ENCODE measurements around the gene EHBP1.

The EHBP1 gene

DNA sequence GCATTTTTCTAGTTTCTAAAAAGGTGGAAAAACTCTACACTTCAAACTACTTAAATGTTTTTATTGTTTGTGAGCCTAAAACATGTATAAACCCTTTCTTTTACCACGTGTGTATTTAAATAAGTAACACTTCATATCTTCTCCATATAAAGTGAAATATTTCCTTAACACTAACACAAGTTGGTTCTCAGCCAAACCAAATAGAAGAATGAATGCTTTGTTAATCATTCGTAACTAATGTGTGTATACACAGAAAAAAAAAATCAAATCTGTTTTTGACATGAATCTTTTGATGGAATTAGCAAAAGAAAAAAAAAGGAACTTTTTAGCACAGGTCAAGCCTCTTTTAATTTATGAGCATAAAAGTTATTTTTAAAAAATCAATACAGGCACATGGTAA is 89.3 kb downstream of the EHBP1 start:
- TF ChIP-seq YY1 (IDR thresholded peaks at IDR 0.05; ENCODE audit: insufficient read depth, insufficient read length) = no peak
- no peak for TF ChIP-seq SUZ12 (IDR thresholded peaks at IDR 0.05; ENCODE audit: extremely low read depth, insufficient read depth, insufficient read length)
- TF ChIP-seq ZNF274 (IDR thresholded peaks at IDR 0.05; ENCODE audit: low read depth, low read length) = no peak
- no peak for DNase-seq (ENCODE audit: low read depth, low spot score)
- Histone ChIP-seq H3K4me1 (ENCODE audit: insufficient read depth, insufficient read length) (no peaks in the 10 kb centered on the region), H3K4me3 (ENCODE audit: insufficient read length, low read depth) (no peak overlapping the region), H3K9ac (ENCODE audit: insufficient read length, low read depth) (no peak overlapping the region), H3K27me3 (ENCODE audit: insufficient read depth, insufficient read length) (no peaks in the 10 kb centered on the region), H3K9me3 (ENCODE audit: insufficient read depth, low read length) (no peaks in the 10 kb centered on the region), H3K36me3 (ENCODE audit: insufficient read depth, insufficient read length, low read length) (no peaks in the 10 kb centered on the region)

DNA sequence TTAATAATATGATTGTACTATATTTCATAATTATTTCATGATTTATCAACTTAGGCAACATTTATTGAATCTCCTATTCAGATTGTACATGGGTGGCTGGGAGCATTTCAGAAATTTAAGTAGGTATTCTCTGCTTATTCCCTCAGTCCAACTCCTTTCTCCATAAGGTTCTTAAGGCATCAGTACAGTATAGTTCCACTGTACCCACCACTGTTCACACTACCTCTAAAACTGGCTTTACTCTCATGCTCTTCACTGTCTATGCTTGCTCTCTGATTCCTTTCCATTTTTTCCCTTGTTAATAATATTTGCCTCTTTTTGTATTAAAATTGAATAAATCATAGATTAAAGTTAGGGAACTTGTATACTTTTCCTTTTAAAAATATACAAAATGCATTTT is 89.8 kb downstream of the EHBP1 start:
- no peaks in the 10 kb centered on the region for H3K9me3 ChIP-seq (ENCODE audit: insufficient read depth, low read length)
- no peak overlapping the region for H3K4me3 ChIP-seq (ENCODE audit: insufficient read length, low read depth)
- no peaks in the 10 kb centered on the region for H3K27me3 ChIP-seq (ENCODE audit: insufficient read depth, insufficient read length)
- H3K9ac ChIP-seq (ENCODE audit: insufficient read length, low read depth) = no peak overlapping the region
- no peak for DNase-seq (ENCODE audit: low read depth, low spot score)
- TF ChIP-seq ZNF274 (IDR thresholded peaks at IDR 0.05; ENCODE audit: low read depth, low read length) (no peak), SUZ12 (IDR thresholded peaks at IDR 0.05; ENCODE audit: extremely low read depth, insufficient read depth, insufficient read length) (no peak), YY1 (IDR thresholded peaks at IDR 0.05; ENCODE audit: insufficient read depth, insufficient read length) (no peak)
- H3K36me3 ChIP-seq (ENCODE audit: insufficient read depth, insufficient read length, low read length) = no peaks in the 10 kb centered on the region
- no peaks in the 10 kb centered on the region for H3K4me1 ChIP-seq (ENCODE audit: insufficient read depth, insufficient read length)

DNA sequence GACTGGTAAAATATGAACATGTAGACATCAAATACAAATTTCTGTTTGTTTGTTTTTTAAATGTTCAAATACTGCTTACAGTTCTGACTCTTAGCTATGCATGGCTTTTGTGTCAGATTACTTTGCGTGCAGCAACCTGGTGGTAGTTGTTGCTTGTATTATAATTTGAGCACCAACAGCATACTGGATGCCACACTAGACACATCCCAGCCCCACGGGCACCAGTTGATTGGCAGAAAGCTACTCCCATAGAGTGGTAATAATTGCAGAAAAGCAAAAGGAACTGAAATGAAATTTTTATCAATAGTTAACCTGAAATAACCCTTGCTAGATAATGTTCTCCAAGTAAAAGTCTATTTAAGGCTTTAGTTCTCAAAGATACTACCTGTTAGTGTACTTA is 91.6 kb downstream of the EHBP1 start:
- no peaks in the 10 kb centered on the region for H3K27me3 ChIP-seq (ENCODE audit: insufficient read depth, insufficient read length)
- H3K36me3 ChIP-seq (ENCODE audit: insufficient read depth, insufficient read length, low read length) = no peaks in the 10 kb centered on the region
- no peak overlapping the region for H3K9ac ChIP-seq (ENCODE audit: insufficient read length, low read depth)
- H3K4me1 ChIP-seq (ENCODE audit: insufficient read depth, insufficient read length) = no peaks in the 10 kb centered on the region
- no peak for DNase-seq (ENCODE audit: low read depth, low spot score)
- TF ChIP-seq ZNF274 (IDR thresholded peaks at IDR 0.05; ENCODE audit: low read depth, low read length) (no peak), SUZ12 (IDR thresholded peaks at IDR 0.05; ENCODE audit: extremely low read depth, insufficient read depth, insufficient read length) (no peak), YY1 (IDR thresholded peaks at IDR 0.05; ENCODE audit: insufficient read depth, insufficient read length) (no peak)
- no peaks in the 10 kb centered on the region for H3K9me3 ChIP-seq (ENCODE audit: insufficient read depth, low read length)
- no peak overlapping the region for H3K4me3 ChIP-seq (ENCODE audit: insufficient read length, low read depth)

DNA sequence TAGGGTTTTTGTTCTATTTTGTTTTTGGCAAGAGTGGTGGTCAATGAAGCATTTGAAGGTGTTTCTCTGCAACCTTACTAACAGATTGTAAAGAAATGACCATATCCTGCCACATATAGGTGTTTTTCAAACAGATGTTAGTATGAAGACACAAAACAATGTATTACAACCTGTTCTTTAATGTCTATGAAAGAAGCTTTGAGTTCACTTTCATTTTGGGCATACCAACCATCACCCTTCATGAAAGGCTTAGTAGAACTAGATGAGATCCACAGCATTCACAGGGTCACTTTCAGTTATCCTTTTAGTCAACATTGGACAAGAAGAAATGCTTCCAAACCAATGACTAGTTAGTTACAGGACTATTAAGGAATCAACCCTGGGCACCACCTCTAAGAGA is 95.1 kb downstream of the EHBP1 start:
- no peaks in the 10 kb centered on the region for H3K9me3 ChIP-seq (ENCODE audit: insufficient read depth, low read length)
- H3K27me3 ChIP-seq (ENCODE audit: insufficient read depth, insufficient read length) = no peaks in the 10 kb centered on the region
- H3K4me3 ChIP-seq (ENCODE audit: insufficient read length, low read depth) = no peak overlapping the region
- no peaks in the 10 kb centered on the region for H3K4me1 ChIP-seq (ENCODE audit: insufficient read depth, insufficient read length)
- no peak for TF ChIP-seq YY1 (IDR thresholded peaks at IDR 0.05; ENCODE audit: insufficient read depth, insufficient read length)
- no peak for TF ChIP-seq SUZ12 (IDR thresholded peaks at IDR 0.05; ENCODE audit: extremely low read depth, insufficient read depth, insufficient read length)
- no peak for TF ChIP-seq ZNF274 (IDR thresholded peaks at IDR 0.05; ENCODE audit: low read depth, low read length)
- H3K36me3 ChIP-seq (ENCODE audit: insufficient read depth, insufficient read length, low read length) = no peaks in the 10 kb centered on the region
- no peak for DNase-seq (ENCODE audit: low read depth, low spot score)
- no peak overlapping the region for H3K9ac ChIP-seq (ENCODE audit: insufficient read length, low read depth)

DNA sequence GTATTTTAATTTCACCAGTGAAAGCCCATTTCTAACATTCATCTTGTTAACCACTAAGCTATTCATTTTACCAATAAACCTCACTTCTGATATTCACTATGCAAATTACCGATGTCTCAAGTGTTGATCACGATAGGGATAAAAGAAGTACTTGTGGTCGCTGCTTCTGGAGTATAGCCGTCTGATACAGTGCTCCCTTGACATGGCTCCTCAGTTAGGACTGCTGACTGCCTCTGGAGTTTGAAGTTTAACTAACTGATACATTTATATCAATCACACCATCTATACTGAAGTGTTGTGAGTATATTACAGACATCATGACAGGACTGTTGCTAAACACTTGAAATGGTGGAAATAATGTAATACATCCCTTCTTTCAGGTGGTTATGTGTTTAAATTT is 95.6 kb downstream of the EHBP1 start:
- H3K4me3 ChIP-seq (ENCODE audit: insufficient read length, low read depth) = no peak overlapping the region
- no peak overlapping the region for H3K9ac ChIP-seq (ENCODE audit: insufficient read length, low read depth)
- H3K9me3 ChIP-seq (ENCODE audit: insufficient read depth, low read length) = no peaks in the 10 kb centered on the region
- DNase-seq (ENCODE audit: low read depth, low spot score) = no peak
- TF ChIP-seq SUZ12 (IDR thresholded peaks at IDR 0.05; ENCODE audit: extremely low read depth, insufficient read depth, insufficient read length) (no peak), ZNF274 (IDR thresholded peaks at IDR 0.05; ENCODE audit: low read depth, low read length) (no peak), YY1 (IDR thresholded peaks at IDR 0.05; ENCODE audit: insufficient read depth, insufficient read length) (no peak)
- no peaks in the 10 kb centered on the region for H3K27me3 ChIP-seq (ENCODE audit: insufficient read depth, insufficient read length)
- H3K4me1 ChIP-seq (ENCODE audit: insufficient read depth, insufficient read length) = no peaks in the 10 kb centered on the region
- H3K36me3 ChIP-seq (ENCODE audit: insufficient read depth, insufficient read length, low read length) = no peaks in the 10 kb centered on the region

DNA sequence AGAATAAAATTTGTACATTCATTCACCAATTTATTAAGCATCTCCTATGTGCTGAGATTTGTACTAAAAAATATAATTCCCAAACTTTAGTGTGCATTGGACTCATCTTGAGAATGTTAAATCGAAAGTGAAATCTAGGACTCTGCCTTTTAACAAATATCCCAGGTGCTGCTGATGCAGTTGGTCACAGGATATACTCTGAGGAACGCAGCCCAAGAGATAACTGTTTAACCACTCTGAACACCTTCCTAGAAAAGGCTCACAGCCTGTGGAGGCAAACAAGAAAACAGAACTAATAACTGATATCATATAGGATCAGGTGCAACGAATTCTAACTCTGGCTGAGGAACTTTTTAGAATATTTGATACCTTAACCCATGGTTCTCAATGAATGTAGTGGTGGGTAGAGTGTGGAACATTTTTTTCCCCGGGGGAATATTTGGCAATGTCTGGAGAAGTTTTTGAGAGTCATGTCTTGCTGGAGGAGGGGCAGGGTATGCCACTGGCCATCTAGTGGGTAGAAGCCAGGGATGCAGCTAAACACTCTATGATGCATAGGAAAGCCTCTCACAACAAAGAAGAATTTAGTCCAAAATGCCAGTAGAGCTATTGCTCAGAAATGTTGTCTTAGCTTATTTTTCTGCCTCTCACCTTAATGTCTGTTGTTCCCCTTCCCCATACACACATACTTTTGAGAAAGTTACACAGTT is 96.5 kb downstream of the EHBP1 start:
- DNase-seq (ENCODE audit: low read depth, low spot score) = no peak
- no peaks in the 10 kb centered on the region for H3K36me3 ChIP-seq (ENCODE audit: insufficient read depth, insufficient read length, low read length)
- no peak overlapping the region for H3K9ac ChIP-seq (ENCODE audit: insufficient read length, low read depth)
- H3K27me3 ChIP-seq (ENCODE audit: insufficient read depth, insufficient read length) = no peaks in the 10 kb centered on the region
- no peaks in the 10 kb centered on the region for H3K4me1 ChIP-seq (ENCODE audit: insufficient read depth, insufficient read length)
- no peak overlapping the region for H3K4me3 ChIP-seq (ENCODE audit: insufficient read length, low read depth)
- no peak for TF ChIP-seq ZNF274 (IDR thresholded peaks at IDR 0.05; ENCODE audit: low read depth, low read length)
- no peak for TF ChIP-seq YY1 (IDR thresholded peaks at IDR 0.05; ENCODE audit: insufficient read depth, insufficient read length)
- no peak for TF ChIP-seq SUZ12 (IDR thresholded peaks at IDR 0.05; ENCODE audit: extremely low read depth, insufficient read depth, insufficient read length)
- no peaks in the 10 kb centered on the region for H3K9me3 ChIP-seq (ENCODE audit: insufficient read depth, low read length)

DNA sequence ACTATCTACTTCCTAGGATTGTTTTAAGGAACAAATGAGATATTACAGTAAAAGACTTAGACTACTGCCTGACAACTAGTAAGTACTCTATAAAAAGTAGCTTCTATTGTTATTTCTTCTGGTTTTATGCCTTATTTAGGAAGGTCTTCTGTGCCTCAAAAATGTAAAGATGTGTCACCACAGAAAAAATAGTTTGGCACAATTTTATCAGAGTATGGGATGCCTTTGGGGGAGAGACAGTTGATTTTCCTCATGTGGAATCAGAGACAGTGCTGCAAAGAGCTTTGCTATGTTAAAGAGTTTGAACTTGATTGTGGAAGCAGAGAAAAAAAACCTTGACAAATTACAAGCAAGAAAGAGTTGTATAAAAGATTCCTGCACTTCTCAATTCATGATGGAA is 98.4 kb downstream of the EHBP1 start:
- no peak for TF ChIP-seq SUZ12 (IDR thresholded peaks at IDR 0.05; ENCODE audit: extremely low read depth, insufficient read depth, insufficient read length)
- no peak for TF ChIP-seq YY1 (IDR thresholded peaks at IDR 0.05; ENCODE audit: insufficient read depth, insufficient read length)
- no peak for TF ChIP-seq ZNF274 (IDR thresholded peaks at IDR 0.05; ENCODE audit: low read depth, low read length)
- no peaks in the 10 kb centered on the region for H3K4me1 ChIP-seq (ENCODE audit: insufficient read depth, insufficient read length)
- no peak overlapping the region for H3K4me3 ChIP-seq (ENCODE audit: insufficient read length, low read depth)
- DNase-seq (ENCODE audit: low read depth, low spot score) = no peak
- H3K36me3 ChIP-seq (ENCODE audit: insufficient read depth, insufficient read length, low read length) = no peaks in the 10 kb centered on the region
- no peaks in the 10 kb centered on the region for H3K27me3 ChIP-seq (ENCODE audit: insufficient read depth, insufficient read length)
- H3K9ac ChIP-seq (ENCODE audit: insufficient read length, low read depth) = no peak overlapping the region
- H3K9me3 ChIP-seq (ENCODE audit: insufficient read depth, low read length) = no peaks in the 10 kb centered on the region; the same call in 1 of the 2 replicates
